Esophagus squamous epithelium (tissue), 5 donors: Measurements from ENCODE around the gene STXBP6. TPM values are rescaled to one million over a fixed set of nuclear protein-coding genes. Genes with fewer than 3 reads are reported as not detected.

Experiments
- DNase-seq: peaks from one replicate; lab custom pipeline; 2025; lab: John Stamatoyannopoulos, UW
- H3K27ac ChIP-seq, 4 donors: fragments of 200-600 bp; sonication (generic); one replicate each; pipeline ENCODE4 v1.5.1; 2016 to 2019; ENCODE audit warnings: mild to moderate bottlenecking in 1 of 4
- H3K27me3 ChIP-seq, 4 donors: fragments of 200-600 bp; sonication (generic); 1 replicate in 3 of 4; 2 replicates in 1 of 4; pipeline versions ENCODE4 v1.5.1 to v1.6.0; 2017 to 2021; ENCODE audit warnings: antibody characterized with exemption in 1 of 4
- H3K36me3 ChIP-seq, 3 donors: fragments of 200-600 bp; sonication (generic); one replicate each; pipeline ENCODE4 v1.5.1; 2016 to 2019
- H3K4me1 ChIP-seq, 3 donors: fragments of 200-600 bp; sonication (generic); one replicate each; pipeline ENCODE4 v1.5.1; 2017 to 2019
- H3K4me3 ChIP-seq, 4 donors: fragments of 200-600 bp; sonication (generic); 1 replicate in 3 of 4; 2 replicates in 1 of 4; pipeline ENCODE4 v1.5.1; 2016 to 2019; ENCODE audit warnings: mild to moderate bottlenecking in 2 of 4, moderate library complexity in 1 of 4
- H3K9me3 ChIP-seq, 3 donors: fragments of 200-600 bp; sonication (generic); one replicate each; pipeline ENCODE4 v1.5.1; 2016 to 2019
- CTCF ChIP-seq, 6 experiments: fragments of 450-650 bp in 4 of 6; fragments of 200-600 bp in 2 of 6; sonication (generic) in 2 of 6; IDR thresholded peaks; one replicate each; pipeline ENCODE4 v1.5.1; 2016 to 2019; ENCODE audit warnings: antibody characterized with exemption in 6 of 6, mild to moderate bottlenecking in 4 of 6, moderate library complexity in 4 of 6
- POLR2A ChIP-seq, 4 donors: fragments of 450-650 bp; IDR thresholded peaks; one replicate each; pipeline ENCODE4 v1.6.1; 2017; ENCODE audit warnings: antibody characterized with exemption in 4 of 4, mild to moderate bottlenecking in 4 of 4, moderate library complexity in 3 of 4
- WGBS, 2 donors: methylation state at CpG; one replicate each; pipeline ENCODE4 v1.1.5; 2018; 5-methylcytosine and 5-hydroxymethylcytosine counted together
- intact Hi-C: fragments of 100-400 bp; cut with DNase I; formaldehyde crosslinking; loops from one replicate; pipeline ENCODE4 v1.15.0; 2022
- total RNA-seq, 4 donors: library from RNA; depleted of rRNA; stranded (reverse); fragments of >200 nt; gene quantifications; one replicate each; pipeline ENCODE4 v1.1.0, GENCODE V29; 2016
- donor health status: DM: yes; HTN: yes; CAD: no.

The STXBP6 gene
- total RNA-seq, 4 donors from 2014 or later = 1.2 to 9.7 (median 2.8) TPM

DNA sequence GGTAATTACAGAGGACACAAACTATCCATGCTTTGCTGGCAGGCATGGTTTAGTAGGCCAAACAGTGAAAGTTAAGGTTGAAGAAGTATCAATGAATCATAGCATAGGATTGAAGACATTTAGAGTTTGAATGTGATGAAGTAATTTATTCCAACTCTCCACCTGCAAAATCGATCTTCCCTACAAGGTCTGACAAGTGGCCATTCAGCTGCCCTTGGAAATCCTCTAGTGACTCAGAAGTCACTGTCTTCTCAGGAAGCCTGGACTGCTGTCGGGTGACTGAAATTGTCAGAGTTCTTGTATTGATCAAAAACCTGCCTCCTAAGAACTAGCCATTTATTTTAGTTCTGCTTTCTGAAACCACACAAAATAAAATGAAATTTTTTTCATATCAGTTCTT, 17.7 kb upstream of the STXBP6 start:
- no peaks in the 10 kb centered on the region for H3K36me3 ChIP-seq
- H3K4me1 ChIP-seq = no peaks in the 10 kb centered on the region
- H3K4me3 ChIP-seq = no peak overlapping the region
- no peaks in the 10 kb centered on the region for H3K9me3 ChIP-seq
- no peaks in the 10 kb centered on the region for H3K27me3 ChIP-seq
- H3K27ac ChIP-seq = no peak overlapping the region
- 65 to 75% methylated on average over 2 of the region's 2 CpGs for WGBS, 2 donors
- intact Hi-C loops = no loop called here
- DNase-seq = no peak
- TF ChIP-seq CTCF (IDR thresholded peaks at IDR 0.05) (no peak), POLR2A (IDR thresholded peaks at IDR 0.05) (no peak)

- H3K27me3 ChIP-seq = no peaks in the 10 kb centered on the region
- intact Hi-C loops = no loop called here
- H3K4me1 ChIP-seq = no peaks in the 10 kb centered on the region
- no peak for DNase-seq
- no peaks in the 10 kb centered on the region for H3K36me3 ChIP-seq
- no peaks in the 10 kb centered on the region for H3K9me3 ChIP-seq
- H3K27ac ChIP-seq = no peak overlapping the region
- no peak overlapping the region for H3K4me3 ChIP-seq
- TF ChIP-seq CTCF (IDR thresholded peaks at IDR 0.05) (no peak), POLR2A (IDR thresholded peaks at IDR 0.05) (no peak)
- 60 to 61% methylated on average over 3 of the region's 3 CpGs for WGBS, 2 donors
Measured at GRCh38 chr14:25062022-25062321, 12.0 kb upstream of the STXBP6 start.

DNA sequence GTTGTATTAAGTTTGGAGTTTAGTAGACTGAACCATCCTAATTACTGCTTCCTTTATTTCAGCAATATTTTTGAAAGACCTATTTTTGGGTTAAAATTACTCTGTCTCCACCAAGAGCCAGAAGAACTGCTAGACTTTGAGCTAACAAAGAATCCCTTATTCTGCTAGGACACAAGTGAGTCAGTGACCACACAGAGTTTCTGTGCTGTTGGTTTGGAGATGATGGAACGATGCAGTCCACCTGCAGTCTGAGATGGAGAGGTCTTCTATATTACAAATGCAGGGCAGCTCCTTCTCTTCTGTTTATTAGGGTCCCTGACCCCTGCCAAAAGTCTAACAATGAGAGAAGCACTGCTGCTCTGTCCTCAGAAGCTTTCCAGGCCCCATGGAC, 6.7 kb upstream of the STXBP6 start:
- no peak overlapping the region for H3K27ac ChIP-seq
- H3K27me3 ChIP-seq = peaks cover 0 to 18% (median 0%) of the 10 kb centered on the region in 4 donors
- no peak overlapping the region for H3K4me3 ChIP-seq
- H3K36me3 ChIP-seq = no peaks in the 10 kb centered on the region
- 88 to 89% methylated on average over 1 of the region's 1 CpG for WGBS, 2 donors
- TF ChIP-seq CTCF (IDR thresholded peaks at IDR 0.05) = no peak
- no peak for TF ChIP-seq POLR2A (IDR thresholded peaks at IDR 0.05)
- H3K9me3 ChIP-seq = no peaks in the 10 kb centered on the region
- DNase-seq = no peak
- peaks cover 0 to 4% (median 0%) of the 10 kb centered on the region in 3 donors for H3K4me1 ChIP-seq
- intact Hi-C loops = no loop called here

DNA sequence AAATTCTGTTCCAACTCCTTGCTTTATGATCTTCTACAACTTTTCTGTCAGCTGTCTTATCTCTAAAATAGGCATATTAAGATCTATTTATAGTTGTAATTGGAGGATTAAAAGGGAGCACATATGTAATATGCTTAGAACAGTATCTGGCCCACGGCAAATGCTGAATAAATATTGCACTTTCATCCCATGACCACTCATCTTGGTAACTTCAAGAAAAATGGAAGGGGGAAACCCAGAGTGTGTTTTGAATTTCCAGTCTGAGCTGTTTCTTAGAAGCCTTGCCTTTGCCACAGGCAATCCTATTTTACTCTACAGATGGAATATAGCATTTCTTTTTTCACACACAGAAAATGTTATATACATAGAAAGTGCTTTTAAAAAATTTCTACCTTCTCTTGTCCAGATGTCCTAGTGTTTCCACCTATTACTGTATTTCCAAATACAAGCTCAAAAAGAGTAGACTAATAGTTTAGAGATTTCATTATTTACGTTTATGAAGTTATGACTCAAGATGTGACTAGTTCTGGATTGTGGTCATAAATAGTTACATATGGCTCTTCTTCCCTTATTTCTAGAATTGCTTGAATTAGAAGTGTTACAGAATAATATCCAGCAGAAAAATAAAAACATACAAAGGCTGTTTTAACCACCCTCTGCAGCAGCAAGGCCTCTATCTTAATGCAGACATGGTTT, 6.2 kb upstream of the STXBP6 start:
- Histone ChIP-seq H3K4me3 (no peak overlapping the region), H3K9me3 (no peaks in the 10 kb centered on the region), H3K27me3 (peaks cover 0 to 24% (median 0%) of the 10 kb centered on the region in 4 donors), H3K27ac (no peak overlapping the region), H3K36me3 (no peaks in the 10 kb centered on the region), H3K4me1 (peaks cover under 1 to 8% (median under 1%) of the 10 kb centered on the region in 3 donors)
- no peak for DNase-seq
- TF ChIP-seq POLR2A (IDR thresholded peaks at IDR 0.05) = no peak
- TF ChIP-seq CTCF (IDR thresholded peaks at IDR 0.05) = no peak
- 26 to 33% methylated on average over 2 of the region's 2 CpGs for WGBS, 2 donors
- intact Hi-C loops = no loop called here

GRCh38 chr14:25055005-25055404, 5.1 kb upstream of the STXBP6 start:
- DNase-seq = no peak
- no peaks in the 10 kb centered on the region for H3K9me3 ChIP-seq
- H3K36me3 ChIP-seq = no peaks in the 10 kb centered on the region
- WGBS, 2 donors = 85% methylated on average over 5 of the region's 5 CpGs
- peaks cover 5 to 19% (median 7%) of the 10 kb centered on the region in 3 donors for H3K4me1 ChIP-seq
- H3K27me3 ChIP-seq = peaks cover 0 to 33% (median 0%) of the 10 kb centered on the region in 4 donors
- H3K27ac ChIP-seq = no peak overlapping the region
- TF ChIP-seq CTCF (IDR thresholded peaks at IDR 0.05) (no peak), POLR2A (IDR thresholded peaks at IDR 0.05) (no peak)
- H3K4me3 ChIP-seq = no peak overlapping the region
- intact Hi-C loops = no loop called here
